Measurements from ENCODE around the gene CPA2. TPM values are rescaled to one million over a fixed set of nuclear protein-coding genes. Genes with fewer than 3 reads are reported as not detected.

The CPA2 gene
- total and polyA plus RNA-seq, 2 of the 4 experiments (the other 2 are of a cell fraction) = 0.05 TPM; not detected in 1

- in situ Hi-C loops (cut with MboI; ENCODE audit: low sequenced_read_pairs) = no loop called here
- POLR2A ChIA-PET (ENCODE audit: unreplicated experiment) = no interaction called here
- H4K20me1 ChIP-seq (ENCODE audit: insufficient read depth, low read length) = no peaks in the 10 kb centered on the region
Measured at GRCh38 chr7:130275826-130276297, 9.2 kb downstream of the CPA2 start.

More at GRCh38 chr7:130275826-130276297, 9.2 kb downstream of the CPA2 start:
- Histone ChIP-seq H4K5ac (ENCODE audit: low read depth, low read length) (no peak overlapping the region), H3K14ac (replicated peaks; ENCODE audit: low read depth, low read length) (no peak overlapping the region), H3K4me3 (ENCODE audit: insufficient read depth, low read depth, low read length) (no peak overlapping the region), H3K36me3 (ENCODE audit: control insufficient read depth, insufficient read depth, low read length) (no peaks in the 10 kb centered on the region), H3K9me3 (ENCODE audit: control insufficient read depth, insufficient read depth, low read length) (no peaks in the 10 kb centered on the region), H2AFZ (replicated peaks; ENCODE audit: low read length, poor library complexity) (no peak overlapping the region), H2BK15ac (ENCODE audit: low read depth, low read length) (no peak overlapping the region), H2AK5ac (ENCODE audit: low read depth, low read length) (no peak overlapping the region), H4K91ac (ENCODE audit: insufficient read depth, low read depth, low read length) (no peak overlapping the region), H3K27ac (ENCODE audit: insufficient read depth, low read length) (no peak overlapping the region), H4K8ac (ENCODE audit: low read depth in 2 of 2, low read length in 2 of 2) (no peak overlapping the region), H3K79me1 (ENCODE audit: low read depth in 1 of 2, low read length in 2 of 2) (no peaks in the 10 kb centered on the region), H2BK5ac (ENCODE audit: low read depth, low read length, poor library complexity, severe bottlenecking) (no peak overlapping the region), H3K9ac (ENCODE audit: low read depth, low read length) (no peak overlapping the region), H3K4me2 (ENCODE audit: low read depth, low read length) (no peak overlapping the region), H2AK9ac (replicated peaks; ENCODE audit: low read depth, low read length, poor library complexity) (no peak overlapping the region), H3K18ac (ENCODE audit: low read depth, low read length) (no peak overlapping the region), H3K56ac (ENCODE audit: extremely low read depth, insufficient read depth, low read length) (no peak overlapping the region), H3K9me1 (ENCODE audit: insufficient read depth, low read length) (no peaks in the 10 kb centered on the region), H3K4ac (ENCODE audit: low read depth, low read length) (no peak overlapping the region), H3K23ac (ENCODE audit: low read depth, low read length) (no peak overlapping the region), H2BK20ac (ENCODE audit: low read depth, low read length) (no peak overlapping the region), H2BK120ac (ENCODE audit: low read depth, low read length) (no peak overlapping the region), H3K4me1 (ENCODE audit: control insufficient read depth, insufficient read depth, low read length) (peaks cover 16% of the 10 kb centered on the region), H3K27me3 (ENCODE audit: control insufficient read depth, insufficient read depth, low read length) (no peaks in the 10 kb centered on the region)
- DNase-seq = no peak
- ATAC-seq (ENCODE audit: low read depth) = no peak
- WGBS, 2 experiments (ENCODE audit: extremely low coverage in 2 of 2, insufficient read length in 1 of 2) = no CpG with 5 or more reads among the region's 5 CpGs
- BruUV-seq (replicated peaks) = no TSS peak
- CTCF ChIA-PET = interaction anchor here (0.6 kb wide), 1 partner anchor 105 kb away, joined by 4 read pairs; no protein-coding TSS in a partner anchor
- TF ChIP-seq ELK1 (IDR thresholded peaks at IDR 0.05; ENCODE audit: borderline replicate concordance, low read depth, low read length) (no peak), CHD1 (IDR thresholded peaks at IDR 0.05; ENCODE audit: low read depth, low read length) (no peak), RCOR1 (IDR thresholded peaks at IDR 0.05; ENCODE audit: insufficient replicate concordance, low read length) (no peak), MXI1 (IDR thresholded peaks at IDR 0.05; ENCODE audit: borderline replicate concordance, low read depth, low read length) (no peak), CEBPB (IDR thresholded peaks at IDR 0.05; ENCODE audit: low read depth, low read length) (no peak), MAFK (IDR thresholded peaks at IDR 0.05; ENCODE audit: low read depth, low read length) (no peak), RAD21 (IDR thresholded peaks at IDR 0.05; ENCODE audit: low read length) (no peak), FOS (IDR thresholded peaks at IDR 0.05; ENCODE audit: low read depth, low read length) (no peak), MAZ (IDR thresholded peaks at IDR 0.05; ENCODE audit: borderline replicate concordance, low read depth, low read length) (no peak), SMC3 (IDR thresholded peaks at IDR 0.05; ENCODE audit: low read depth, low read length) (no peak), RFX5 (IDR thresholded peaks at IDR 0.05; ENCODE audit: low read depth, low read length) (no peak), CTCF (conservative IDR thresholded peaks at IDR 0.05; ENCODE audit: low read depth, low read length) (no peak), NFE2L2 (IDR thresholded peaks at IDR 0.05; ENCODE audit: low read depth, low read length) (no peak), POLR2A (IDR thresholded peaks at IDR 0.05; ENCODE audit: low read depth, low read length) (no peak), USF2 (IDR thresholded peaks at IDR 0.05; ENCODE audit: low read depth, low read length) (no peak), BHLHE40 (IDR thresholded peaks at IDR 0.05; ENCODE audit: low read depth, low read length) (no peak)
- dilution Hi-C loops (cut with HindIII; ENCODE audit: low sequenced_read_pairs, unreplicated experiment) (no loop called here), intact Hi-C loops (cut with micrococcal nuclease) (loop anchor here (5.0 kb wide), 1 partner anchor 166 kb away; the partner anchor contains the start of gene CEP41)
